ENCODE measurements around the gene SMIM34.
"Not testable (repeated sequence)": the region's sequence is repeated elsewhere in the genome, so short reads cannot be mapped to it uniquely, and the experiment has no call there.

SMIM34 gene, protein sequence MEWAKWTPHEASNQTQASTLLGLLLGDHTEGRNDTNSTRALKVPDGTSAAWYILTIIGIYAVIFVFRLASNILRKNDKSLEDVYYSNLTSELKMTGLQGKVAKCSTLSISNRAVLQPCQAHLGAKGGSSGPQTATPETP

DNA sequence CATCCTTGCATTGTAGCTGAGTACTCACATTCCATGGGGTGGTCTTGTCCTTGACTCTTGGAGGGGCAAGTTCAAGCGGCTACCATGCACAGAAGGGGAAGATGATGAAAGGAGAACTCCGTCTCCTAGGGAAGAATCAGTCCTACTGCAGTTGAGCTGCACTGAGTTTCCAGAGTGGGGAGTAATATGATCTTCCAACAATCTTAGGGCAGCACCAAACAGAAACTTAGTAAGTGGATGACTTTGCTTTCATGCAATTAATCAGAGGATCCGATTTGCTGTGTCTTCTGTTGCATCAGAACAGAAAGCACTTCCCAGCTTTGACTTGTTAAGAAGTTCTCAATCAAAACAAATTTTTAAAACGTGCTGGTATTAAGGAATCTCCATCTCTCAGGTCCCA, at the start of gene SMIM34:
TSS of gene SMIM34 (minus strand) at position 147 of the 400 bp plus-strand sequence. CDS start at position 35, 112 bp downstream.
- not testable (repeated sequence) for H3K9me3 ChIP-seq (ENCODE audit: severe bottlenecking); H3K4me3 ChIP-seq (ENCODE audit: low read depth, low read length); H3K27me3 ChIP-seq (ENCODE audit: insufficient read depth, low read depth, severe bottlenecking); H3K36me3 ChIP-seq; H3K27ac ChIP-seq; DNase-seq

DNA sequence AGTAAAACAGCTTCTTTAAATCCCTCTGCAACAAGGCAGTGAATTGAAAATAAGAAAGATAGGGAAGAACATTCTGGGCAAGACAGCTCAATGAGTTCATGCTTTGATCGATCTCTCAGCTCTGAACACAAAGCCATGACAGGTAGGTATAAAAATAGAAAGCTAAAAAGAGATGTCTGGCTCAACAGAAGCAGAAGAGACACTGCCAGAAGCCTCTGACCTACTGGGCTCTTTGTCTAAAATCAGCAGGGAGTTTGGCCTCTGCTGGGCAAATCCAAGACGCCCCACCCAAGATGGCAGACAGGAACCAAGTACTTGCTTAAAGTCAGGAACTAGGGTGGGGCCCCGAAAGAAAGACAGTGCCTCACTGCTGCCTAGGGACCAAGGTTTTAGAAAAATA, 43.6 kb upstream of the SMIM34 start:
- not testable (repeated sequence) for H3K27me3 ChIP-seq (ENCODE audit: insufficient read depth, low read depth, severe bottlenecking); H3K36me3 ChIP-seq; H3K27ac ChIP-seq; H3K9me3 ChIP-seq (ENCODE audit: severe bottlenecking); DNase-seq; H3K4me3 ChIP-seq (ENCODE audit: low read depth, low read length)

DNA sequence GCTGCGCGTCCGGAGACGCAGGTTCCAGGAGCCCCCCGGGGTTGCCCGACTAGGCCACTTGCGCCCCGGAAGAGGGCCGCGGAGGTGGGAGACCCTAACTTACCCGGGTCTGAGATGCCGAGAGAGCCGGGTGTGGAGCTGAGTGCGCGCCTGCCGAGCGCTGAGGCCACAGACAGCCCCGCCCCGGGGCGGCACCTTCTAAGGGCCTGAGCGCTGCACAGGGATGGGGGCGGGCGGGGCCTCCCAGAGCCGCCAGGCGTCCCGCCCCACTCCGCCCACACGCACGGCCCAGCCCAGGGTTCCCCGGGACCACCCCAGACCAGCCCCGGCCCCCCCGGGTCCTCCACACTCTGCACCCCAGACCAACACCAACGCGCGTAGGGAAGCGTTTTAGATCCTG, 35.7 kb upstream of the SMIM34 start:
- not testable (repeated sequence) for H3K27ac ChIP-seq; H3K27me3 ChIP-seq (ENCODE audit: insufficient read depth, low read depth, severe bottlenecking); H3K36me3 ChIP-seq; H3K4me3 ChIP-seq (ENCODE audit: low read depth, low read length); DNase-seq; H3K9me3 ChIP-seq (ENCODE audit: severe bottlenecking)

DNA sequence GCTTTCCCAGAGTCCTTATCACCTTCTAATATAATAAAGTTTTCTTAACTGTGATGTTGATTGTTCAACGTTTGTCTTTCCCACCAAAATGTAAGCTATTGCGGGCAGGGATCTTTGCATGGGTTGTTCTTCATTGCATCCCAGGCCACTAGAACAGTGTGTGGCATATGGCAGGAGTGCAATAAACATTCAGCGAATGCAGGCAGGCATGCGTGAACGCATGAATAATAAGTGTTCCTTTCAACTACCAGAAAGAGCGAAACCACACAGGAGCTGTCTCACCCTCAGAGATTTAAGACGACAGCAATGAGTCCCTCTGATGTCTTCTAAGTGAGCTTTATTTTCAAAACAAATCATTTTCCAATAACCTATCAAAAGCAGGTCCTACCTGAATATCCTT, 34.5 kb upstream of the SMIM34 start:
- H3K27ac ChIP-seq; H3K36me3 ChIP-seq; H3K4me3 ChIP-seq (ENCODE audit: low read depth, low read length); H3K9me3 ChIP-seq (ENCODE audit: severe bottlenecking); H3K27me3 ChIP-seq (ENCODE audit: insufficient read depth, low read depth, severe bottlenecking); DNase-seq: not testable (repeated sequence)

DNA sequence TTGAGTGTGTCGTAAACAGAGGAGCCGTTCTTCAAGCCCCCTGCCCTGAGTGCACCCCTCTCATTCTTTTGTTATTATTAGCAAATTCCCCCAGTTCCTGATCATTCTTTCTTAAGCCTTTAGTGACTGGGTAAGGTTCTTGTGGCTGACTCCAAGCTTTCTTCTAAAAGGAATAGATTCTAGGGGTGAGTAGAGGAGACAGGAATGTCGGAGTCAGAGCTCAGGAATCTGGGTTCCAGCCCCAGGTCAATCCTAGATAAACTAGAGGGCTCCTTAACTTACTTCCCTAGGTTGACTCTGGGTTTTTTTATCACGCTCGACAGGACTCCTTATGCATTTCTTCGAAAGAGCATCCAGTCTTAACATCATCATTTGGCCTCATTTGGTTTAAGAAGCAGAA, 32.4 kb upstream of the SMIM34 start:
- H3K27ac ChIP-seq; DNase-seq; H3K27me3 ChIP-seq (ENCODE audit: insufficient read depth, low read depth, severe bottlenecking); H3K36me3 ChIP-seq; H3K4me3 ChIP-seq (ENCODE audit: low read depth, low read length); H3K9me3 ChIP-seq (ENCODE audit: severe bottlenecking): not testable (repeated sequence)

DNA sequence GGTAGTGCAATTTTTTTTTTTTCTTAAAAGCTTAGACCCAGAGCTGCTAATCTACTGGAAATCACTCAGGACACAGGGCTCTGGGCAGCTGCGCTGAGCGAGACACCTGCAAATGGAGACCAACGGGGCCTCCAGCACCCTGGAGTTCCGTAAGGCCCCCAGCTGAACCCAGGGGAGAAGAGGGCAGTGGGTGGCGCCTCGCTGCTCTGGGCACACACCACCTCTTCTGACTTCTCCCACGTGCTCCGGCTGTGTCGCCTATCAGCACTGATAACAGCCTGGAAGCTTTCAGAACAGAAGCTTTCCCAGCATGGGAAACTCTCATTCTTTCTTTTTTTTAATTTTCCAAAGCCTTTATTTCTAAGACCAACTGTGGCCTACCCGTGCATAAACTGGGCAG, 31.9 kb upstream of the SMIM34 start:
- not testable (repeated sequence) for DNase-seq; H3K27ac ChIP-seq; H3K36me3 ChIP-seq; H3K9me3 ChIP-seq (ENCODE audit: severe bottlenecking); H3K4me3 ChIP-seq (ENCODE audit: low read depth, low read length); H3K27me3 ChIP-seq (ENCODE audit: insufficient read depth, low read depth, severe bottlenecking)

DNA sequence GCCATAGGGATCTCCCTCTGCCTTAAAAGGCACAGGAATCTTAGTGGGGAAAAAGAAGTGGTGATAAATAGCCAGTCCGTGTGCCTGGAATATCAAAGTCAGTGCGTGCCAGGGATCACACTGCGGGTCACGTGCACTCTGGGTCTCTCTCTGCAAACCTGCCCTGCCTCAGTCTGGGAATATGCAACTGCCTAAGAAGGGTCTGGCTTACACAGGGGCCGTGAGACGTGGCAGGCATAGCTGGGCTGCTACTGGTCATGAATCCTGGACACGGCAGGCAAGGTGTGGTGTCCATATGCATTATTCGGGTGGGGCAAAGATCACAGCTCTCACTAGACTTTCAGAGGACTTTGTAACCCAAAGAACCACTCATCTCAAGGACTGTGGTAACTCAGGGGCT, 23.3 kb upstream of the SMIM34 start:
- not testable (repeated sequence) for DNase-seq; H3K27me3 ChIP-seq (ENCODE audit: insufficient read depth, low read depth, severe bottlenecking); H3K4me3 ChIP-seq (ENCODE audit: low read depth, low read length); H3K9me3 ChIP-seq (ENCODE audit: severe bottlenecking); H3K36me3 ChIP-seq; H3K27ac ChIP-seq

DNA sequence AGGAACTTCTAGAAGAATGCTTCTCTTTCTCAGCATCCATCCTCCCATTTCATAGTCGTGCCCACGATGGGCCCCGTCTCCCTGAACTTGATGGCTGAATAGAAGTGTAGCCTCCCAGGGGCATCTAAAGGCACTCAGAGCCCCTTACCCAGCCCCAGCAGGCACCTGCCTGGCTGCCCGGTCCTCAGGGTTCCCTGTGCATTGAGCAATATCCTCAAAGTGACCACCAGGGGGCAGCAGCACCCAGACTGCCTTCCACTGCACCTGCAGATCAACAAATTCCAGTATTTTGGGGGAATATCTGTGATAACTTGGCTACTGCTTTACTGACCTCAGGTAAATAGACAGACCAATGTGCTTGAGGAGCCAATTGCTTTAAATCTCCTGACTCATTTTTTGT, 19.7 kb upstream of the SMIM34 start:
- not testable (repeated sequence) for H3K9me3 ChIP-seq (ENCODE audit: severe bottlenecking); H3K36me3 ChIP-seq; H3K4me3 ChIP-seq (ENCODE audit: low read depth, low read length); DNase-seq; H3K27me3 ChIP-seq (ENCODE audit: insufficient read depth, low read depth, severe bottlenecking); H3K27ac ChIP-seq

DNA sequence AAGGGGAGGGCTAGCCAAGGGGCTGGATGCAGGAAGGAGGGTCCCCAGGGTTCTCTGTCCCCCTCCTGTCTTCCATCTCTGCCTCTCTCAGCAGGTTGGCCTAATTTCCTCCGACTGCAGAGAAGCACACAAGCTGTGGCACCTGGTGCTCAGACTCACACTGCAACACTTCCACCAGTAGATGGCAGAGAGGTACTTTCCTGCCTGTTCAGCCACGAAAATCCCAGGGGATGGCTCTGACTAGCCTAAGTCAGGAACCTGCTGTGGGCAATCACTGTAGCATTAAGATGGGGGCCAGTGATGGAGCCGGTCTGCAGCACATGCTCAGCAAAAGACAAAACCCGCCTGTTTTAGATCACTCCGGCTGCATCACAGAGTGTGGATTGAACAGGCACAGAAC, 6.0 kb upstream of the SMIM34 start:
- not testable (repeated sequence) for DNase-seq; H3K27me3 ChIP-seq (ENCODE audit: insufficient read depth, low read depth, severe bottlenecking); H3K36me3 ChIP-seq; H3K9me3 ChIP-seq (ENCODE audit: severe bottlenecking); H3K27ac ChIP-seq; H3K4me3 ChIP-seq (ENCODE audit: low read depth, low read length)

DNA sequence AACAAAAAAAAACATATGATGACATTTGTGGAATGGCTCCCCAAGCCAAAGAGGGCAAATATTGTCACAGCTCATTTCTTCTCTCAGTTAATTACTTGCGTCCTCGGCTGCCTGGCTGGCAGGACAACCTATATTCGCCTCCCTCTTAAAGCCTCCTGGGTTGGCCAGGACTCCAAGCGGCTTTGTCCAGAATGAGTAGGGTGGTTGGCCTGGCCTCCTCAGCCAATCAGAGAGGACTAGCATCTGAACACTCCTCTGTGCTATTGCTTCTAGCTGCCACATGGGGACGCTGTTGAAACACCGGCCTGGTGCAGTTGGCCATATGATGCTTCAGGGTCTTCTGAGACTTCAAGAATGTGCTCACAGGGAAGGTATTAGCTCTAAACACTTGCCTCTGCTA, 4.7 kb upstream of the SMIM34 start:
- H3K4me3 ChIP-seq (ENCODE audit: low read depth, low read length); DNase-seq; H3K36me3 ChIP-seq; H3K27me3 ChIP-seq (ENCODE audit: insufficient read depth, low read depth, severe bottlenecking); H3K9me3 ChIP-seq (ENCODE audit: severe bottlenecking); H3K27ac ChIP-seq: not testable (repeated sequence)

DNA sequence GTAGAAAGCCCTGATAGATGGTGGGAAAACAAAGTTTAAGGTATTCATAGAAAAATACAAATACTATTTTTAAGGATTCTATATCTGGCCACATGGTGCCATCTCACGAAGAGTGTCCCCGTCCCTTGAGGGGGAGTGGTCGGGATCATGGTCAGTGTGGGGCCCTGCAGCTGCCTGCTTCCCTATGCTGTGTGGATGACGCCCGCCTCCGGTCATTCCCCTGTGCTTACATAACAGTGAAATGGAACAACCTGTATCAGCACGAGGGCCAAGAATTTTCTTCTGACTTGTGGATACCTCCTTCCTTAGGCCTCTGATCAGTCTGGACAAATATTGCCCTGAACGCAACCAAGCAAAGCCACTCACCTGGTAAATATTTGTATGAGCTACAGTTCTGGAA, 3.6 kb upstream of the SMIM34 start:
- not testable (repeated sequence) for H3K27me3 ChIP-seq (ENCODE audit: insufficient read depth, low read depth, severe bottlenecking); DNase-seq; H3K27ac ChIP-seq; H3K36me3 ChIP-seq; H3K9me3 ChIP-seq (ENCODE audit: severe bottlenecking); H3K4me3 ChIP-seq (ENCODE audit: low read depth, low read length)

DNA sequence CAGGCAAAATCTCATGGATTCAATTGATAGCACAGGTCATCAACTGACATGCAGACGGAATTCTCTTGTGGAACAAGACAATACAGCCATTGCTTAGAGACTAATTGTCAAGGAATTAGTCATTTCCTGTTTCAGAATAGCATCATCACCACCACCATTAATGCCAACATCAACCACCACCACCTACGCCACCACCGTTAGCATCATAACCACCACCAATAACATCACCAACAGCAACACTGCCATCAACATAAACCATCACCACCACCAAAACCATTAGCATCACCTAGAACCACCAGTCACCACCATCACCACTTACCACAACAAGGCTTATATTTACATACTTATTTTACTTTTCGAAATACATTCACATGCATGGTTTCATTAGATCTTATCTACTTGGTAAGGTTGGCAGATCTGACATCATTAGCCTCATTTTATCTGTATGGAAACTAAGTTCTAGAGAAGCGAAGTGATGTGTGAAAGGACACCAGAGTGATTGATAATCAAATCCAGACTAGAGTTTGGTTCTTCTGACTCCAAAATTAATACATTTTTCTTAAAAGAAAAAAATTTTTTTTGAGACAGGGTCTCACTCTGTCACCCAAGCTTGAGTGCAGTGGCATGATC, 6.2 kb downstream of the SMIM34 start:
- DNase-seq; H3K27ac ChIP-seq; H3K9me3 ChIP-seq (ENCODE audit: severe bottlenecking); H3K27me3 ChIP-seq (ENCODE audit: insufficient read depth, low read depth, severe bottlenecking); H3K4me3 ChIP-seq (ENCODE audit: low read depth, low read length); H3K36me3 ChIP-seq: not testable (repeated sequence)

DNA sequence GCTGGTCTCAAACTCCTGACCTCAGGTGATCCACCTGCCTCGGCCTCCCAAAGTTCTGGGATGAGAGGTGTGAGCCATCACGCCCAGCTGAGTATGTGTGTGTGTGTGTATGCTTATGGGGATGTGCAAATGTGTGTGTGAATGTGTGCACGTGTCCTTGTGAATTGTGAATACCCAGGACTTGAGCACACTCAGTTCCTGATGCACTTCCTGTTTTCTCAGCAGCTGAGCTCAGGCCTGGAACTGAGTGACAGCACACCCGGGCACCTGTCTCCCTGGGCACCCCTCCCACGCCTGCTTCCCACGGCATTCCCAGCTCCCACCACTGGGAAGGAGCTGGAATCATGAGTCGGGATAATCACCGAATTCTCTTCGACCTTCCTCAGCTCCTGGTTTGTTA, 16.5 kb downstream of the SMIM34 start:
- not testable (repeated sequence) for H3K4me3 ChIP-seq (ENCODE audit: low read depth, low read length); H3K9me3 ChIP-seq (ENCODE audit: severe bottlenecking); DNase-seq; H3K36me3 ChIP-seq; H3K27me3 ChIP-seq (ENCODE audit: insufficient read depth, low read depth, severe bottlenecking); H3K27ac ChIP-seq

DNA sequence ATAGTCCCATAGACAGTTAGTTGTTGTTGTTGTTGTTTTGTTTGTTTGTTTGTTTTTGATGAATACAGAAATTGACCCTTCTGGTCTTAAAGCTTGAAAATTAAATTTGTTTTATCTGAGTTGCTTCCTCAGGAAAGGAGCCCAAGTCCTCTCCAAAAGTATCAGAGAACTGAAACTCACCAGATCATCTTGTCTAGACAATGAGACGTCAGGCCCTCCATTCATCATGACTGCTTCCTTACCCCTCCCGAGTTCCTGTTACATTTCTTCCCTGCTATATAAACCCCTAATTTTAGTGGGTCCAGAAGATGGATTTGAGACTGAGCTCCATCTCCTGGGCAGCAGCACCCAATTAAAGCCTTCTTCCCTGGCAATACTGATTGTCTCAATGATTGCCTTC, 17.1 kb downstream of the SMIM34 start:
- not testable (repeated sequence) for H3K9me3 ChIP-seq (ENCODE audit: severe bottlenecking); H3K36me3 ChIP-seq; H3K27me3 ChIP-seq (ENCODE audit: insufficient read depth, low read depth, severe bottlenecking); H3K27ac ChIP-seq; DNase-seq; H3K4me3 ChIP-seq (ENCODE audit: low read depth, low read length)

DNA sequence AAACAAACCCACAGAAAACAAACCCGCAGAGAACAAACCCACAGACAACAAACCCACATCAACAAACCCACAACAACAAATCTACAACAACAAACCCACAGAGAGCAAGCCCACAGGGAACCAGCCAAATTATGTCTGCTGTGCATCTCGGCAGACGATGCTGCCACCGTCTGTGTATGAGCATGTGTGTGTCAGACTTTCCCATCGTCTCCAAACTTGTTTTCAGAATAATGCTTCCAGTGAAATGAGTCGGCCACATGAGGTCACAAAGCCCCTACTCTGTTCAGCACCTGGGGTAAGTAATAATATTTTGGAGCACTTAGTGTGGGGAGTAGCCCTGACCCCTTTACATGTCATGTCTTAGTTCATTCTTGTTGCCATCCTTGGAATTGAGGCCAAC, 17.6 kb downstream of the SMIM34 start:
- H3K27me3 ChIP-seq (ENCODE audit: insufficient read depth, low read depth, severe bottlenecking); H3K4me3 ChIP-seq (ENCODE audit: low read depth, low read length); DNase-seq; H3K36me3 ChIP-seq; H3K9me3 ChIP-seq (ENCODE audit: severe bottlenecking); H3K27ac ChIP-seq: not testable (repeated sequence)

Data from WERI-Rb-1 (cell line).